ENCODE results near the gene RASSF10.
"Not testable (repeated sequence)": the region's sequence is repeated elsewhere in the genome, so short reads cannot be mapped to it uniquely, and the experiment has no call there.

The RASSF10 gene

DNA sequence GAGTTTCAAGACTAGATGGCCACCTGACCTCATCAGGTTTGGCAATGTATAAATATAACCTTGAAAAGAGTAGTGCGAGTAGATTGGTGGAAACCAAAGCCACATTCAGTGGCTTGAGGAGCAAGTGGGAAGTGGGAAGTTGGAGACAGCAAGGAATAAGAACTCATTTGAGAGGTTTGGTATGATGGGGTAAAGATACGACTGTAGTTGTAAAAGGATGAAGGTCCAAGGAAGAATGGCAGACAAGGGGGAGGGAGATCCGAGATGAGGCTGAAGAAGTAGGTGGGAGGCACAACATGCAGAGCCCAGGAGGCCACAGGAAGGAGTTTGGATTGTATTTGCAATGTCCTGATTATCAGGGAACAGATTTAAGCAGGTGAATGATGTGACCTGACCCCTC is 20.8 kb downstream of the RASSF10 start:
- DNase-seq: no peak

DNA sequence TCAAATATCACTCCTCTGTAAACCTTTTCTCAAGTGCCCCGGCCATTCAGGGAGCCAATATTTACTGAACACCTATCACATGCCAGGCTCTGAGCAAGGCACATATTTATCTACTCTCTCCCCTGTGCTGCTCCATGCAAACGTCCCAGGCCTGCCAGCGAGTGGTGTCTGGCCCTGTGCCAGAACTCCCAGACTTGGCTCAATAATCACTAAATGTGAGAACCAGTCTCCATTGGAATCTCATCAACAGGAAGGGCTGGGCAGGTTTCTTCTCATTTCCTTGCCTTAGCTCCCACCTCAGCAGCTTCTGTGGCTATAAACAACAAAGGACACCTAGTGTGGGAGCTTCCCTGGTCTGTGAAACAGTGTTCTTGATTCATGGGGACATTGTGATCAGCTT is 21.7 kb downstream of the RASSF10 start:
- DNase-seq: peak; percentile 28

DNA sequence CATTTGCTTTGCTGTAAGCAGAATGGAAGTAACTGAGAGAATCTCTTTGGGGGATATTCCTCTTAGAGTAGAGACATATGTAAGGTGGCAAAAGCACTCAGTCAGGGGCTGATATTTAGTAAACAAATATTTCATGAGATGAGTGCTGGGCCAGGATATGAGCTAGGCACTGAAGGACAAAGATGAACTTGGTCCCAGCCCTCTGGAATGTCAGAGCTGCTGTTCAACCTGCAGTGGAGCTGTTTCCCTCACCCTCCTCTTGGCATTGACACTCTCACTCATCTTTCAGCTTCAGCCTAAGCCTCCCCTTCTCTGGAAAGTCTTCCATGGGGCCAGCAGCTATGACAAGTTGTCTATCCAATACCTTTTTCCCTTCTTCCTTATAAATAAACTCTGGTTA is 22.2 kb downstream of the RASSF10 start:
- DNase-seq: no peak

DNA sequence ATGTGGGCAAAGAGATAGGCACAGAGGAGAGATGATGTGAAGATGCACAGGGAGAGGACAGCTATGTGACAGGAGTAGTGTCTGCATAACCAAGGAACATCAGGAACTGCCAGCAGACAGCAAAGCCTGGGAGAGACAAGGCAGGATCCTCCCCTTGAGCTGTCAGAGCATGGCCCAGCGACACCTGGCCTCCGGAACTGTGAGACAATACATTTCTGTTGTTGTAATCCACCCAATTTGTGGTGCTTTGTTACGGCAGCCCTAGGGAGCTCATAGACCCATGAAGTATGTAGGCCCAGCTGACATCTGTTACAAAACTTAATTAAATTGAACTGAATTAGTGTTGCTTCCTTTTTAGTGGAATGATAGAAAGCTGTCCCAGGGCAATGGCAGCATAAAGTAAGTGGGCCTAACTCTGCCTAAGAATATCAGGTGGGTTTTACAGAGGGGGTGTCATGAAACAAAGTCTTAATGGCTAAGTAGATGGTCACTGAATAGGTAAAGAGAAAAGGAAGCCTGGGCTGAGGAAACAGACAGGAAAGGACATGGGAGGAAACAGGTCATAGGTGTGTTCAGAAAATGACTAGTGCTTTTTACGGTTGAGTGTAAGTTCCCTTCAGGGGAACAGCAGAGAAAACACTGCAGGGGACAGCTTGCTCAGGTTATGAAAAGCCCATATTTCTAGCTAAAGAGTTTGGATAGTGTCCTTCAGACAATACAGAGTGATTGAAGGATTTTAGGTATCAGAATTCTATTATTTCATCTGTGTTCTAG is 24.8 kb downstream of the RASSF10 start:
- no peak for DNase-seq

DNA sequence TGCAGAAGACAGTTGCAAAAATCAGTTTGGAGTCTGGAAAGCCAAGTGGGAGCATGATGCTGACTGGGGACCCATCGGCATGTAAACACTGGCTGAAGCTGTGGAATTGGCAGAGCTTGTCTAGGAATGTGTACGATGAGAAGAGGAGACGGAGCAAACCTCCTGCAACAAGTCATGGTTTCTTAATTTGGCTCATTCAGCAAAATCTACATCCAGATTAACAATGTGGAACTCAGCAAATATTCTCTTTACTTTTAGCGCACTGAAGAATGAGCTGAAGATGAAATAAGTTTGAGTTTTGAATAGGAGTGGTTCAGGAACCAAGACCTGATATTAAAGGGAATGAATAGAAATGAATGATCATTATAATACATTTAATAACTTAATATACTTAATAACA is 26.6 kb downstream of the RASSF10 start:
- no peak for DNase-seq

DNA sequence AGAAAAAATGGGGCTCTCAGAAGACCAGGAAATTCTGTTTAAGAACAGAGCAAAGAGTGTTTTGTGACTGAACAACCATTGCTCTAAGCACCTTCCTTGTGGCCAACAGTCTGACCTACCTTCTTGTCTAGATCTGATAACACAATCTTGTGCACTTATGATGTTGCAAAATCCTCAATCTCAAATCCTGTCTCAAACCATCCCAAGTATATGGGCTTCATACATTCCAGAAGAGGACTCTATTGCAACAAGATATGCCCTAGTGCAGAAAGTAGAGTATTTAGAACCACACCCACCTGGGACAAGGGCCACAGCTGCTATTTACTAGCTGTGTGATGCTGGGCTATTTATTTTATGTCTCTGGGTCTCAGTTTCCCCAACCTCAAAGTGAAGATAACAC is 27.1 kb downstream of the RASSF10 start:
- no peak for DNase-seq

DNA sequence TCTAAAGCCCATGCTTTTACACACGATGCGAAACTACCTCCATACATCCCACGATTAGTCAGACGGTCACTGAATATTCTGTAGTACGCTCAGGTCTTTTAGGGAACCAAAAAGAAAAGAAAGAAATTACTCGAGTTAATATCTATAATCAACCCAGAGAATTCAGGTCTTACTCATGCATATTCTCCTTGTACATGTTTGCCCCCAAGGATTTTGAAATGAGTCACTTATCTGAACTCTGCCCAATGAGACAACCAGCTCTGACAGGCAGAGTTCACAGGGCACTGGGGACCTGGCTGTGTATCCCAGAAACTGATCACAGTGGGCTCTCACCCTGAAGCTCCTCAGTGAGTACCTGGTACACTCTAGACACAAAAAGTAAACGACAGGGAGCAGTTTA is 29.2 kb downstream of the RASSF10 start:
- no peak for DNase-seq

DNA sequence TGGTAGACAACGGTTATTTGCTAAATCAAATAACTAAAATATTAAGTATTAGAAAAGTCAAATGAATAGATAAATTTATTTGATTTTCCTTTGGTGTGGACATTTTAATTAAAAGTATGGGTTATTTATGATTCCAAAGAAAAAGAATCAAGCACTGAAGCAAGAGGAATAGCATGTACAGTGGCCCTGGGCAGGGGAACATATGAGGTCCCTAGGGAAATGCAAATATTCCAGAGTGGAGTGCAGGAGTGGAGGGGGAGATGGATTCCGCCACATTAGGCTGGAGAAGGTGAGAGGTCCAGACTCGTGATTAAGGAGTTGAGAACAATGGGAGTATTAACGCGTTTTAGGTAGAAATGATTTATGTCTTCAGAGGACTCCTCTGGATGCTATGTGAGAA is 30.0 kb downstream of the RASSF10 start:
- DNase-seq: no peak

DNA sequence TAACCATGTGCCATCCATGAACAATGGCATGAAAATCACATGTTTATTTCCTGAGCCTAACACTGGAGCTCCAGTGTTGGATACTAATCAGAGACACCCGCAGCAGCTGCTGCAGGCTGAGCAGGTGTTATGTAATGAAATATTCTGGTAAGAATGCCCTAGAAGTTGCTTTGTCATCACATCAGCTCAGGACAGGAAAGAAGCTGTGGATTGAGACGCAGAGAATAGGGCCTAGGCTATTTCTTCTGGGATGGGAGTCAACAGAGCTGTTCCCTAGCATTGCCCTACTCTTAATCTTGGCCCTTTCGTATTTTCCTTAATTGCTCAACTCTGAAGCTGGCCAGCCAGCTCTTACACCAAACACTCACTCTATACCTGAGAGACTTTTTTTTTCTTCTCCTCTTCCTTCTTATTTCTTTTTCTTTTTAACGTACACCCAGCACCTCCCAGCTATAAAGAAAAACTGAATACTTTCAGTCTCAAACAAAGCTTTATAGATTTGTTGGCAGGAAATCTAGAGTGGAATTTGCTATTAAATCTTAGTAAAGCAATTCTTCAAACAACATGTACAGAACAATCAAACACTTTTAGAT is 31.9 kb downstream of the RASSF10 start:
- DNase-seq: no peak

DNA sequence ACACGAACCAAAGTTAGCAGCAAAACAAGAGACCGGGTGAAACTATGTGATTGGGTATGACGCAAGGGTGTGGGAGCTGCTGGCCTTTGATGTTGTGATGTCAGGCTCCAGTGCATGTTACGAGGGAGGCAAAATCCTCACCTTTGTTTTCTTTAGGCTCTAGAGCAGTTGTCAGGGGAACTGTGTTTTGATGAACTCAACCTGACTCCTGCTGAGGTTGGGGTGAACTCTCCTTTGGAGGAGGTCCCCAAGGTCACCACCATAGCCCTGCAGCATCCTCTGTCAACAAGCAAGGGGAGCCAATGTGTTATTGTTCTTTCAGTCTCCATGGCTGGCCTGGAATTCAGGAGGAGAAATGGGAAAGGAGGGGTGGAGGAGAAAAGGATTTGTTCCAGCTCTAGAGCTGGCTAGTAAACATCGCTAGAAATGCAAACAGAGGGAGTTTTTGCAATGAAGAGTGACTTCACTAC is 33.8 kb downstream of the RASSF10 start:
- DNase-seq: no peak

DNA sequence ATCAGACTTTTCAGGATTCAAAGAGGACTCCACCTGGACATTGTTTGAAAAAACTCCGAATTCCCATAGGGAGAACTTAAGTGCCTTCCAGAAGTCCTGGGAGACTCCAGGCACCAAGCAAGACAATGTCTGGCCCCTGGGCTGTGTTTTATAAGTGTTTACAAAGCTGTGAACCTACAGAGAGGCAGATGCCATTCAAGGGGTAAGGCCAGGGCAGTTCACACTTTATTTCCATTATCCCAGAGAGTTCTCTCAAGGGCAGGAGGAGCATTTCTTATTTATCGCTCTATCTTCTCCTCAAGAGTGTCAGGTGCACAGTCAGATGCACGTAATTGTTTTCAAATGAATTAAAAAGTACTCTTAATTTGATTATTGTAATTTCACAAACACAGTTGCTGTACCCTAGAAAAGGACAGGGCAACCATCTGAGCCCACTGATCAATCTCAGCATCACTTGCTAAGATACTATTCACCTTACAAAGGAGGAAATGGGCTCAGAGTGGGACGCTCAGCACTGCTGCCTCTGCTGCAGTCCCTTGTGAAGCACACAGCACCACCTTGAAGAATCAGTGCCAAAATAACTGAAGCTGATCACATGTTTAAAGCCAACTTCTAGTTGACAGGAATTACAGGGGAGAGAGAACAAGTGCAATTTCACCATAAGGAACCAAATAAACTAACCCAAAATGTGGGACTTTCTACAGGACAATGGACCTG is 35.0 kb downstream of the RASSF10 start:
- no peak for DNase-seq

DNA sequence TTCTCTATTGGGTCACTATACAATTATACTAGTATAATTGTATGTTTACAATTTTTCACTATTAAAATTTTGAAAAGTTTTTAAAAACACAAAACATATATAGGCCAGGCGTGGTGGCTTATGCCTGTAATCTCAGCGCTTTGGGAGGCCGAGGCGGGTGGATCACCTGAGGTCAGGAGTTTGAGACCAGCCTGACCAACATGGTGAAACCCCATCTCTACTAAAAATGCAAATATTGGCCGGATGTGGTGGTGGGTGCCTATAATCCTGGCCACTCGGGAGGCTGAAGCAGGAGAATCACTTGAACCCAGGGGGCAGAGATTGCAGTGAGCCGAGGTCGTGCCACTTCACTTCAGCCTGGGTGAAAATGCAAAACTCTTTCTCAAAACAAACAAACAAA is 36.0 kb downstream of the RASSF10 start:
- DNase-seq: not testable (repeated sequence)

DNA sequence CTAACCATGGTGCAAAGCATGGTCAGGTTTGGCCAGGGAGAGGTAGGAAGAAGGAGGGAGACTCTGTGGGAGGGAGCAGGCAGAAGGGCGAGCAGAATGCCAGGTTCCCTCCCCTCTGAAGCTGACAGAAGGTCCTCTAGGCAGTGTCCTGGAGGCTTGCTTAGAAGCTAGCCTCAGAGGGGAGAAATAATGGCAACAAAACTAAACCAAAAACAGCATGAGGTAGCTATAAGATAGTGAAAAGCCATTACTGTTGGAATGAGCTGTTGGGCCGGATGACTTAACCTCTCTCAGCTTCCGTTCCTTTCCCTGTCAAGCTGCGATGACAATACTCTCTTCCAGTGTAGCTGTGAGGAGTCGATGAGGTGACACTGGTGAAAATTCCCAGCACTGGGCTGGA is 36.6 kb downstream of the RASSF10 start:
- no peak for DNase-seq

DNA sequence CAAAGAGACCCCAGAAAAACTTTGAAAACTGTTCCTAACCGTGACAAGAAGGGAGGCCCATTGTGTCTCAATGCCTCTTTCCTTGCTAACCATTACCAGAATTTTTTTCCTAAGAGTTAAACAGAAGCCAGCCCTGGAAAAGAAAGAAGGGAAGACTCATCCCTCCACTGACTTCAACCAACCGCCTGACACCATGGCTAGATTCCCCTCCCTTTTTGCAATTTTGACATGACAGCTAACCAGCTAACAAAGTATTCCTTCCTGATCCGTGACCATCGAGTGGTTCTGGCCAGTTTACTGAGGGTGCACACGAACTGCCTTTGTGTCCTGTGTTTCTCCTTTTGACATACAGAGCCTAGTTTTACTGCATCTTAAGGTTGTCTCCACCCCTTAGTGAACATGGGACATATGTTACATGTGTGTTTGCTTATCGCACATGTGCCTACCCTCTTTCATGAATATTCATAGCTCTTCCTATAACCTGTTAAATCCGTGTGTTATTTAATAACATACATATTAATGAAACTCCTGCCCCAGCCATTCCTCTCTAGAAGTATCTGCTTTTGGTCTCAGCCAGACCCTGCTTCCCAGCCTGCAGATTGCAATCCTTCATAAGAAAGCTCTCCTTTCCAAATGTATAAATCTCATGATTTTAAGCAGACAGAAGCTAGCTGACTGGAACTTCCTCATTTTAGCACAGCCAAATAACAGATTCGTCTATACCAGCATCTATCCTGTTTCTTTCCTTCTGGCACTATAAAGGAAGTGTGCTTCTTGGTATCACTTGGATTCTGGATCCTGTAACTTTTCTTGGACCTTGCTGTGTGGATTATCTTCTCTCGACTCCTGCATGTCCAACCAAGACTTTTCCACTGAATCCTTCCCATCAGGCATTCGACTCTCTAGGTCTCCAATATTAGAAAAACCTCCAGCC is 37.8 kb downstream of the RASSF10 start:
- DNase-seq: no peak

DNA sequence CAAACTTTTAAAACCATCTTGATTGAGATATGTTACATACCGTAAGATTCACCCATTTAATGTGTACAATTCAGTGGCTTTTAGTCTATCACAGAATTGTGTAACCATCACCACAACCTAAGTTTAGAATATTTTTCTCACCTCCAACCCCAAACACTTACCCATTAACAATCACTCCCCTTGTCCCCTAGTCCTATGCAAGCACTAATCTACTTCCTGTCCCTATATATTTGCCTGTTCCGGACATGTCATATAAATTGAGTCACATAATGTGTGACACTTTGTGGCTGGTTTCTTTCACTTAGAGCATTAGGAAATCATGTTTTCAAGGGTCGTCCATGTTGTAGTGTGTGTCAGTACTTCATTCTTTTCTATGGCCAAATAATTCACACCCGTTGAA is 38.8 kb downstream of the RASSF10 start:
- no peak for DNase-seq

DNA sequence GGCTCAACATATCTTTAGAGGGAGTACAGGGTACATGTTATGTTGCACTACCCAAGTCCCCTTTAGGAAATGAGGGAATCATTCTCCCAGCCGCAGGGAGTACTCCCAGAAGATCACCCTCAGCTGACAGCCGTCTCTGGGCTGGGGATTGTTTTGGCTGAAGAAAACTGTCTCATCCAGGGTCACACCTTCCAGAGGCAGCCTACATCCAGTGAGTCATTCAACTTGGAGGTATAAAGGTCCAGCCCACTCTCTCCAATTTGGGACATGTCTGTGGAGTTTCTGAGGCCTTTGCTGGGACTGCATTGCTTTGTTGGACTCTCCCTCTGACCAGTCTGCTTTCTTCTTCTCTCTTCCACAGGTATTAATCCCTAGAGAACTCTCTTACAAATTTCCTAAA is 42.1 kb downstream of the RASSF10 start:
- DNase-seq: no peak

DNA sequence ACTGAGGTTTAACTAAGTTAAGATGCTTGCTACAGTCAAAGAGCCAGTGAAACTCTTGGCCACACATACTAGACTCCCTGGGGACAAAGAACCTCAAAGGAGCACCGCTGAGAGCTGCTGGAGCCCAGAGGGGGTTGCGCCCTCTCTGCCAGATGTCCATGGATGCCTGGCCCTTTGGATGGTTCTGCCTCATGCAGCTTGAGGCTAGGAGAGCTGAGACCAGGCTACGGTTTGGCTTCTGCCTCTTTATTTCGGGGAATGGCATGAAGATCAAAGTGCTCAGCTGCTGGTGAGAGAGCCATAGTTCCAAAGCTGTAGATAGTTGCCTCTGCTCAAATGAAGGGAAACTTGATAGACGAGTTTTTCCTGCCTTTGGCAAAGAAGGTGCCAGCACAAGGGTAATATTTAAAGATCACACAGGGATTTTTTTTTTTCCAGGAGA is 43.0 kb downstream of the RASSF10 start:
- no peak for DNase-seq

DNA sequence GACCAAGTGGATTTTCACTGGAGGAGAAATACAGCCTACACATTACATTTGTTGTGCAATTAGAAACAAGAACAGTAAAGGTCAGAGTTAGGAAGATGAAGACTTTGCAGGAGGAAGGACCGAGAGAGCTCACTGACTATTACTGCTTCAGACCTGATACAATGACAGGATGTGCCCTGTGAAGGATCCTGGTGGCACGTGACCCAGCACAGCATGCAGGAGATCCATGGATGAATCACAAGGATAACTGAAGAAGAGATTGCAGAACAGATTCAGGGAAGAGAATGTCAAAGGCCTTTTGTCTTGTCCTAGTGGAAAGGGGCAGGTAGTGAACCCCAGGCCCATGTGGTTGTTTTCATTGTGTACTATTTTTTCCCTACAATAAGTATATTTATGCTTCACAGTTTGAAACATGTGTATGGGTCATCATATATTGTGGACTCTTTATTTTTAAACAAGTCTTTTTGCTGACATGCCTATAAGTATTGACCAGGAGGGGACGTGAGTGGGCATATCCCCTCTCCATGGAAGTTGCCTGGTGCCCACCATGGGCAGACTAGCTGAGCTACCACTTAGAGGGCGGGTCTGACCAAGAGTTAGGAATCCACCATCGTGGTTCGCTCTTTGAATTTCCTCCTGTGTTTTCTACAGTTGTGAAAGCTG is 44.3 kb downstream of the RASSF10 start:
- DNase-seq: no peak

DNA sequence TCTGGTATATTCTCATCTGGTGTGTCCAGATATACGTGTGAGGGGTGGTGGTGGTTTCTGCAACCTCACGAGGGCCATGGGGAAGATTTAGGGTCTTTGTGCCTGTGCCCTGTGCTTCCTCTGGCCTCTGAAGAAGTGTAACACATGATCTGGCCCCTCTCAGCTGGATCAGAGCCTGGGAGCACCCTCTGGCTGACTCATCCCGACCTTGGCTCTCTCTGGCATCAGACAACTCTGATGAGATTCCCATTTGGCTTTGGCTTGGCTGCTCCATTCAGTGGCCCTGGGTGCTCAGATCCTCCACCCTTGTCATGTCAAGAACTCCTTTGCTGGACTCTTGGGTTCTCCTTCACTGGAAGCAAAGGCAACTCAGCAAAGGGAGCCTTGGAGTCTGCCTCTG is 45.2 kb downstream of the RASSF10 start:
- no peak for DNase-seq

DNA sequence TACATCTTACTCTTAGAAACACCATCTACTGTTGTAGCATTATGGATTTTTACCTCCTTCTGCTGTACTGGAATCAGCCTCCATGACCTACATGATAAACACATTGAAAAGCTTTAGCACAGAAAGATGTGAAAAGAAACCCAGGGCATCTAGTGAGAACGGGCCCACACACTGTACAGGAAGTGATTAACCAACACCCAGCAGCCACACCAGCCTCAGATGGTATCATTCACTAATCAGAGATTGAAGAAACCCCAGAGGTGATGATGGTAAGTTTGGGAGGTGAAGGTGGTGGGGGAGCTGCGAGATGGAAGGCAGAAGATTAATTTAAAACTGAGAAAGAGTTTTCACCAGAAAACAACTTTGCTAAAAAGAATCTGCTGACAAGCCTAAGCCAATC is 46.1 kb downstream of the RASSF10 start:
- no peak for DNase-seq

DNA sequence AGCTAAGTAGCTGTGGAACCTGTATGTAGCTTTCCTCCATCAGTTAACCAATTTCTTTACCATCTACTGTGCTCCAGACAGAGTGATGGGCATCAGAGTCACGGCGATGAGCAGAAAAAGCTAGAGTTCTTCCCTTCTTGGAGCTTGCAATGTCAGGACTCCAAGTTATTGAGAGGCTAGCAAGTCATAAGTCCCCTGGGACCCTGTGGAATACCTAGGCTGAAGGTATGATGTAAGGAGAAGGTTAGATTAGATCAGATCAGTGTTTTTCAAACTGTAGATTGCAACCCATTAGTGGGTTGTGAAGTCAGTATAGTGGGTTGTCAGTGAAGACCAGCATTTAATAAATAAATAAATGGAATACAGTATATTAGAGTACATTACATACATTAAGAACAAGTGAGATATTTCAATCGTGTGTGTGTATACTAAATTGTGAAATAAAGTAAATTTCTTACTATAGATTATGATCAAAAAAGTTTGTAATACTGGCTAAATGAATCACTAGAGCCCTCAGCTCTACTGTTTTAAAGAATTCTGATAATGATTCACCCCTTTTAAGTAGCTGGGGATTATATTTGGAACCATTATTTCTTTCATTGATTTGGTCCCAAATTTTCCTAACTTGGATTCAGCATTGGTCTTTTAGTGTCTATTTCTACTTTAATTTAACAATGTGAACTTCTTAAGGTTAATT is 52.3 kb downstream of the RASSF10 start:
- no peak for DNase-seq

Data from NCI-H1092 (cell line).